HG03108 (cell line): ENCODE results near the gene CASK.

Experiments
- ATAC-seq: cut with Tn5 transposase; IDR thresholded peaks from one replicate; pipeline ENCODE4 v1.9.1; 2021; ENCODE audit warnings: moderate library complexity; ENCODE audit not compliant: unreplicated experiment

Gene CASK, protein sequence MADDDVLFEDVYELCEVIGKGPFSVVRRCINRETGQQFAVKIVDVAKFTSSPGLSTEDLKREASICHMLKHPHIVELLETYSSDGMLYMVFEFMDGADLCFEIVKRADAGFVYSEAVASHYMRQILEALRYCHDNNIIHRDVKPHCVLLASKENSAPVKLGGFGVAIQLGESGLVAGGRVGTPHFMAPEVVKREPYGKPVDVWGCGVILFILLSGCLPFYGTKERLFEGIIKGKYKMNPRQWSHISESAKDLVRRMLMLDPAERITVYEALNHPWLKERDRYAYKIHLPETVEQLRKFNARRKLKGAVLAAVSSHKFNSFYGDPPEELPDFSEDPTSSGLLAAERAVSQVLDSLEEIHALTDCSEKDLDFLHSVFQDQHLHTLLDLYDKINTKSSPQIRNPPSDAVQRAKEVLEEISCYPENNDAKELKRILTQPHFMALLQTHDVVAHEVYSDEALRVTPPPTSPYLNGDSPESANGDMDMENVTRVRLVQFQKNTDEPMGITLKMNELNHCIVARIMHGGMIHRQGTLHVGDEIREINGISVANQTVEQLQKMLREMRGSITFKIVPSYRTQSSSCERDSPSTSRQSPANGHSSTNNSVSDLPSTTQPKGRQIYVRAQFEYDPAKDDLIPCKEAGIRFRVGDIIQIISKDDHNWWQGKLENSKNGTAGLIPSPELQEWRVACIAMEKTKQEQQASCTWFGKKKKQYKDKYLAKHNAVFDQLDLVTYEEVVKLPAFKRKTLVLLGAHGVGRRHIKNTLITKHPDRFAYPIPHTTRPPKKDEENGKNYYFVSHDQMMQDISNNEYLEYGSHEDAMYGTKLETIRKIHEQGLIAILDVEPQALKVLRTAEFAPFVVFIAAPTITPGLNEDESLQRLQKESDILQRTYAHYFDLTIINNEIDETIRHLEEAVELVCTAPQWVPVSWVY

DNA sequence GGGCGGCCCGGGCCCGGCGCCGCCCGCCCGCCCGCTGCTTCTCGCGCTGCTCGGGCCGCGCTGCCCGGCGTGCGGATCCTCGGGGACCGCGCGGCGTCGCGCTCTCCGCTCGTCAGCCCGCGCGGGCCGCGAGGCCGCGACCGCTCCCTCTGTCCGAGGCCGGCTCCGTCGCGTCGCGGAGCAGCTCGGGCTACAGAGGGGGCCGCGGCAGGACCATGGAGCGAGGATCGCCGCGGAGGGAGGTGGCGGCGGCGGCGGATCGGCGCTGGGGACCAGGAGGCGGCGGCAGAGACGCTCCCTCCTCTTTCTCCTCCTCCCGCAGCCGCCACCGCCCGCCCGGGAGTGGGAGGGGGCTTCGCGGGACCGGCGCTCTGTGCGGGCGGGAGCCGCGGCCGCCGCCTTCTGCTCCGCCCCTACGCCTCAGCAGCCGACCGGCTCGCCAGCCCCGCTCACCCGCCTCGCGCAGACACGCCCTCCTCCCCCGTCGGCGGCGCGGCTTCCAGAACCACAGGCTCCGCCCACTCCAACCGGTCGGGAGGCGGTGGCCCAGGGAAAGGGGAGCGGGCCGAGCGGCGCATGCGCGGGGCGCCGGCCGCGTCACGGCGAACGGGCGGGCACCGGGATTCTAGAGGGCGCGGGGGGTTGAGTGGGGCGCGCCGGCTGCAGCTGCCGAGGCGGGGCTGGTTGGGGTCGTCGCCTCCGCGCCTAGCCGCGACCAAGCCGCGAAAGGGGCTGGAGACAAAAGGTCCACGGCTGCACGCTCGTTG, at the start of gene CASK:
TSS of gene CASK (minus strand) at position 344 of the 767 bp plus-strand sequence. CDS start 566 bp downstream, outside the sequence.
- ATAC-seq: peak; percentile 79

DNA sequence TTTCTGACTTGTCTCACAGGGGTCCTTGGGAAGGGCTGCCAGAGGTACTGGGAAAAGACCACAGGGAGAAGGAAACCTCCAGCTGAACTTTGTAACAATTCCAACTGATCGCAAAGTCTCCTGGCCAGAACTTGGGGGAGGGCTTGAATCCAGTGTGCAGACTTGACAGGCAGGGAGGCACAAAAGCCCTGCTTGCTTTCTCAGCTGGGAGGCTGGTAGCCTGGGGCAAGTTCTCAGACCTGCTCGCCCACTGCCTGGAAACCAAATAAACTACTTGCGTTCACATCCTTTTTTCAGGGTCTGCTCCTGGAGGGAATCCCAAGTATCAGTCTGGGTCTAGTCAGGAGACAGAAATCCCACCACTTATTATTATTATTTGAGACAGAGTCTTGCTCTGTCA, 48.0 kb upstream of the CASK start:
- no peak for ATAC-seq

DNA sequence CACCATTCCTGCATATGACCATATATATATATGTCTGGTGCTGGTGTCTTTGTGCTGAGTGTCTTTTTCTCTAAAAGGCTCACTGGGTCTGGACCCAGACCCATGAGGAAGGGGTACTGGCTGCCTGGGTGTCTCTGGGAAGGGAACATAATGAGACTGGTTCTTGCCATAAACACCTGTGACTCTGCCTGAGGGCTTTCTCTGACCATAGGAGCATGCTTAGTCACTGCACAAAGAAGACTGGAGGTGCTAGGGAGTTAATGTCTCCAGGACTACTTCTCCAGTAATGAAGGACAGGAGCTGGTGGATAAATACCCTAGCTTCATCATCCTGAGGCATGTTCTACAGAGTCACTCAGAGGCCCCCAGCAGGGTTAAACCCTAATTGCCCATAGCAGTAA, 47.1 kb upstream of the CASK start:
- ATAC-seq: no peak

DNA sequence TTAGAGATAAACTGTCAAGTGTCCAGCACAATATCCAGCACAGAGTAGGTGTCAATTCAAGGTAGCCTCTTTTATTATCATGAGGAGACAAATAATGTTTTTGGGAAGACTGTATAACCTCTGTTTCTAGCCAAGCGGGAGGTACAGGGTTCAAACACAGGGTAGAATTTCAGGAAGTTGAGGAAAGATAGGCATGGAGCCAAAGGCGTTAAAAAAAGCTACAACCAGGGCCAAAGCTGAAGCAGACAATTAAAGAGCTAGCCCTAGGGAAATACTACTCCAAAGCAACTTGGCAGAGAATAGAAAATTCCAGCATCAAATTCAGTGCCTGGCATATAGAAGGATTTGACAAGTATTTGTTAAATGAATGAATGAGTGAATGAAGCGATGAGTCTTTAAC, 40.0 kb upstream of the CASK start:
- no peak for ATAC-seq

DNA sequence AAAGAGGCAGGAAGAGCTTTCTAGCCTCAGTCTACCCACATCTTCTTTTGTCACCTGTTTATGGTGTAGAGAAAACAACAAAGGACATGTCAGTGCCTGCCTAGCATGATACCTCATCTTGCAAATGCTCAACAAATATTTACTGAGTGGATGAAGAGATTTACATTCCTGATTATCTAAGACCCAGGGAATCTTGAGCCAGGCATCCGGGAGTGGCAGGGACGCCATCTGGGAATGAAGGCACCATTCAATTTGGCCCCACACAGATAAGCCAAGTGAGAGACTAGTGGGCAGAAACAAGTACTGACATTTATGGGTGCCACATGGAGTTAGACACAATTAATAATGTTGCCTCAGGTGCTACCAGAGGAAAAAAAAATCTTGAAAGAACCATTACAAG, 36.8 kb upstream of the CASK start:
- no peak for ATAC-seq

DNA sequence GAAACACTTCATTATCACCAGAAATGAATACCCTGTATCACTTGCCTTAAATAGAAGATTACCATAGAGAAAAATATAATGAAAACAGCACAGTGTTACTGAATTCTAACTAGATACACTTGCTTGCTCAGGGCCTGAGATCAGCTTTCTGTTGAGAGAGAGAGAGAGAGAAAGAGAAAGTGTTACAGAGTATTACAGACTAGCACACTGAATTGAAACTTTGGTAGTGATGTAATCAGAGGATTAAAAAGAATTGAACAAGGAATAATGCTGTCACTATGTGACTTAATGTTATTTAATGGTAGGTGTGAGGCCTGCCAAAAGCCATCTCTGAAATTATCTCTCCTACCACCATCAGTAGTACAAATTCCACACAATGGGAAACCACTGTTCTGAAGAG, 35.5 kb upstream of the CASK start:
- no peak for ATAC-seq

DNA sequence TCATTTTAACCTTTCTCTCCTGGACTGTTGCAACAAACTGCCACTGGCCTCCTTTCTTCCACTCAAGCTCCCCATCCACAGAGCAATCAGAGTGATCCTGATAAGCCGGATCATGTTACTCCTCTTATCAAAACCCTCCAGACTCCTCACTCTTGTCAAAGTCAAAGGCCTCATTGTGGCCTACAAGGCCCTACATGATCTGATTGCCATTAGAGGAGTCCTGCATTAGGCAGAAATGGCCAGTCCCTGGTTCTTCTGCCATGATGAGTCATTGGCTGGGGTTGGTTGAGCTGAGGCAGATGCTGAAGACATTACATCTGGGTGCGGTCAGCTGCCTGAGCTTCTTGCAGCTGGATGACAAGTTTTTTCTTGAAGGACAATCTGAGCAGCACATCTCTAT, 32.7 kb upstream of the CASK start:
- ATAC-seq: no peak

DNA sequence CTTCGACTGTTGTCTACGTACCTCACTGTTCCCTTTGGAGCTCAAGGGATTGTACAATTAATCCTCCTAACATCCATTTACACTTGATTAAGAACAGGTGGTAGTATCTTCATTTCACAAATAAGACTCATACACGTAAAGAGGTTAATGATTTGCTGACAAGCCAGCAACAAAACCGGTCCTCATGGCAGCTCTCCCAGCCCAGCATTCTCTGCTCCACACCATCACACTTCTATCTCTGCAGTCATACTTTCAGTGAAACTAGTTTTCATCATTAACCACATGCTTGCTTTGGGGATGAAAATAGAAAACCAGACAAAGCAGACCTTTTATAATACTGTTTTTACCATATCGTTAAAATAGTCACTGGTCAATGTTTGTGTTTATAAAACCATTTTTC, 28.7 kb upstream of the CASK start:
- no peak for ATAC-seq

DNA sequence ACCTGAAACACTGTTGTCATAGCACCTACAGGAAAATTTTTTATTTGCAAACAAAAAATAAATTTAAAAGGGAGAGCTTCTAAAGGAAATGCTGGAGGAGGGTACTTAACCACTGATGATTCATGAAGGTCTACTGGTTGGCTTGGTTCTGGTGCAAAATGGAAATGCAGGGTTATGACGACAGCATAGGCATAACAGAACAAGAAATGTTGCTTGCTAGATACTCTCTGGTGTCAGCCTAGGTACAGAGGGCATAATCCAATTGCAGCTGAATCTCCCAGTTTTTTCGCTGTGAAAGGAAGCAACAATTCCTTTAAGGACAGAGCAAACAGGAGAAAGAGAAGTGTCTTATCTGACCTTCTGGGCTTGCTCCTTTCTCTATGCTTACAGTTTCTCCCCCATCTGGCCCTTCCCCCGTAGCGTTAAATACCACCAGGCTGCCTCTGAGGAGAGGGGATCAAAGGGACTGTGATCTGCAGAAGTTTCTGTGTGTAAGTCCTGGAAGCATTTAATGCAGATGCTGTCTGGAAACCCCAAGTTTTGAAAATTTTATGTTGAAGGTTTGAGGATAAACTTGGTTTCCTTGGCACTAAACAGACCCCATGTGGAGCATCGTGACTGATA, 23.7 kb upstream of the CASK start:
- no peak for ATAC-seq

DNA sequence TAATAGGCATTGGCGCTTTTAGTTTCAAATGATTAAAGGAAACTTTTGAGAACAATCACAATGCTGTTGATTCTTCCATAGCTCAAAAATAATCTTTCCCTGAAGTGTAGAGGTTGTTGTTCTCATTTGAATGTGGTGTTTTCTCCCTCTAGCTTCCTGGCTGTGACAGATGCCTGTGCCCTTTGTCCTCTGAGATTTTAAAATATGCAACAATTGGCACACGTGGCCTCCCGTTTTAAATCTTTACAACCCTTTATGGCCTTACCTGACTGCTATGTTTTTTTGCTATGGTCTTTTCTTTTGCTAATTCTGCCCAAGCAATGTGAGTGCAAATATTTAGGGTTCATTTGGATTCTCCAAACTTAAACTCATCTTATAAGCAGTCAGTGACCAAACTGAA, 22.9 kb upstream of the CASK start:
- no peak for ATAC-seq

DNA sequence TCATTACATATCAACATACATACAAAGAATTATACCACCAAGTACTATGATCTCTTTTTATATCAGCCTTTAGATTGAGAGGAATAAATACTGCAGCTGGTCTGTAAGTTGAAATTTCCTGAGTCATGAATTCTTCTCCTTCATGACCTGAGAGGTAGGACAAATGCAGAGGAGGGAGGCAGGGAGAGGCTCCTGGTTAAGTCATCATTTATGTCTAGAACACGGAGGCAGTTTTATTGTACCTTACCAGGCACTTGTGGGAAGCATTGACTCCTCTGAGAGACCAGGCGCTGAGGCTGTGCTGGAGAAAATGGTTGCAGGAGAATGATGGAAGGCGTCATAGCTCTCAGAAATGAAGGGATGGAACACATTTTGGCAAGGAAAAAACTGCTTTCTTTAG, 12.5 kb upstream of the CASK start:
- ATAC-seq: no peak

DNA sequence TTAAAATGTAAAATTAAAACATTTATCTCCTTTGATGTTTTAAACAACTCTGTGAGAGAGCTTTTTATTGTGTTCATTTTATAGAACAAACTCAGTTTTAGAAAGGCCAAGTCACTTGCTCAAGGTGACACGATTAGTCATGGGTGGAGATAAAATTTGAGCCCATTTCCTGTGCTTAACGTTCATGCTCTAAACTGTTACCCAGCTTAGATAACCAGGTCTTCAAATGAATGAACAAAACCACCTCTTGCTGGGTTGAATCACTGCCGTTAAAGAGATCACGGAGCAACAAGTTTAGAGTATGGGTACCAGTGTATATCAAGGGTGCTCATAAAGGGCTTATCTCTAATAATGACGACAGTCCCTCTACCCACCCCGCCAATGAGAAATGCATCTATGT, 10.2 kb upstream of the CASK start:
- no peak for ATAC-seq

DNA sequence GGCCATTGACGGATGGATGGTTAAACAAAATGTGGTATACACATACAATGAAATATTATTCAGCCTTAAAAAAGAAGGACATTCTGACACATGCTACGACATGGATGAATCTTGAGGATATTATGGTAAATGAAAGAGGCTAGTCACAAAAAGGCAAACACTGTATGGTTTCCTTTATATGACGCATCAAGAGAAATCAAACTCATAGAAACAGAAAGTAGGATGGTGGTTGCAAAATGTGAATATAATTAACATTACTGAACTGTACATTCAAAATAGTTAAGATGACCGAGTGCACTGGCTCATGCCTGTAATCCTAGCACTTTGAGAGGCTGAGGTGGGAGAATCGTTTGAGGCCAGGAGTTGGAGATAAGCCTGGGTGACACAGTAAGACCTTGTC, 9.5 kb upstream of the CASK start:
- no peak for ATAC-seq

DNA sequence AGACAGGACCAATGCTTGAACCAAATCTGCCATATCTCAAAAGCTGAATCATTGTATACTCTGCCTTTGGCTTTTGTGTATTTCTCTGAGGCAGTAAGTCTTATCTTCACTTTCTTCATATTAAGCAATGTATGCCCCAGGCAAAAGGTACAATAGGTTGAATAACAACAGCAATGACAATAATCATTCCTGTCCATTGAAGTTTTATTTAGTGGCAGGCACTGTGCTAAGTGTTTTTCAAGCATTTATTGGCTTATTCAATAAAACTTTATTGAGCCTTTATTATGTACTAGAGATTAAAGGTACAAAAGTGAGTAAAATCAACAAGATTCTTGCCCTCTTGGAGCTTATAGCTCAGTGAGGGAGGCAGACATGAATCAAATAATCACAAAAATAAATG, 8.2 kb upstream of the CASK start:
- ATAC-seq: no peak

DNA sequence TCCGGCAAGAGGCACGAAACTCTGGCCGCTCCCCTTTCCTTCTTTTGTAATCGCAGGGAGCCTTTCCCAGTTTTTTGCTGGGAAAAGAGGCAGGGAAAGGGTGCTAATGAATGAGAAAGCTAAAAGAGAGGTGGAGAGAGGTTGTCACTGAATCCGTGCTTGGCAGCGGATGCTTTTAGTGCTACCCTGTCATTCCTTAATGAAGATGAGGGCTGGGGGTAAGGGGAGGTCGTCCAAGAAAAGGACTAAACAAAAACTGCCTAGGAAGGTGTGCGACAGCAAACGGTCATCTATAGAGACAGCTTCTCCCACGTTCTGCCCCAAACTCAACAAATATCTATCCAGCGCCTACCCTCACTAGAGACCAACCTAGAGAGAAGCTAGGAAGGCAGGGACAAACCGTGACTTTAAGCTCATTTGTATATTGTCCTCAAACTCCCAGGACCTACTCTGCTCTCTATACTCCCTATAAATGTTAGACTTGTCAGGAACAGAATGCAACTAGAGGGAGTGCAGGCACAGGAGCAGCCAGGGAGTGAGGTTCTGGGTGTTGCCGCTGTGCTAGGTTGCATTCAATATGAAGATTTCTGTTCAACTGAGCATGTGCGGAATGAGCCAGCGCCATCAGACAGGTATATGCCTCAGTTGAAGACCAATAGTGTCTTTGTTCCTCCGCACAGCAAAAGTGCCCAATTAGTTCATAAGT, 777 bp upstream of the CASK start:
- ATAC-seq: no peak

DNA sequence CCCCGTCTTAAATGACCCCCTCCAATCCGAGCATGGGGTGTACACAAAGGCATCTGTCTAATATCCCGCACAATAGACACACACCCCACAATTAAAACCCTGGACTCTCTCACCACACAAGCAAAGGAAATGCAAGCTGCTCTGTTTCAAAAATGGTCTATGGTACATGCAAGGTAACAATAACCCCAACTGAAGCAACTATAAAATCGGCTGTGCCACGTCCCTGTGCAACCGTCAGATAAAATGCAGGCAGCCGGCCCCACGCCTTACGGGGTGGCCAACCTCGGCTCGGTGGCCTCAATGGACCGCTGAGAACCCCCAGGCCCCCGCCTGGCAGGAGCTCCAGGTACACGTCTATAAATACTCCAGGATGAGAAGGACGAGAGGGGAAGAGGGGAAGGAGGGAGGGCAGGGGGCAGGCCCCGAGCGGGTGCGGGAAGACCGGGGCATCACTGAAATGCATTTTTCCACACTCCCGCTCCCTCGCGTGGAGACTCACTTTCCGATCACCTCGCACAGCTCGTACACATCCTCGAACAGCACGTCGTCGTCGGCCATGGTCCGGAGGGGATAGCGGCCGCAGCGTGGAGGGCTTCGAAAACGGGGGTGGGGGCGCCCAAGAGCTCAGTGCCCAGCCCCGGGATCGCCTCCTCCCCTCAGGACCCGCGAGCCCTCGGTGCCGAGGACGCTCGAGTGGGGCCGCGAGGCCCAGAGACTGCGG, 763 bp downstream of the CASK start:
- peak; percentile 19 for ATAC-seq

DNA sequence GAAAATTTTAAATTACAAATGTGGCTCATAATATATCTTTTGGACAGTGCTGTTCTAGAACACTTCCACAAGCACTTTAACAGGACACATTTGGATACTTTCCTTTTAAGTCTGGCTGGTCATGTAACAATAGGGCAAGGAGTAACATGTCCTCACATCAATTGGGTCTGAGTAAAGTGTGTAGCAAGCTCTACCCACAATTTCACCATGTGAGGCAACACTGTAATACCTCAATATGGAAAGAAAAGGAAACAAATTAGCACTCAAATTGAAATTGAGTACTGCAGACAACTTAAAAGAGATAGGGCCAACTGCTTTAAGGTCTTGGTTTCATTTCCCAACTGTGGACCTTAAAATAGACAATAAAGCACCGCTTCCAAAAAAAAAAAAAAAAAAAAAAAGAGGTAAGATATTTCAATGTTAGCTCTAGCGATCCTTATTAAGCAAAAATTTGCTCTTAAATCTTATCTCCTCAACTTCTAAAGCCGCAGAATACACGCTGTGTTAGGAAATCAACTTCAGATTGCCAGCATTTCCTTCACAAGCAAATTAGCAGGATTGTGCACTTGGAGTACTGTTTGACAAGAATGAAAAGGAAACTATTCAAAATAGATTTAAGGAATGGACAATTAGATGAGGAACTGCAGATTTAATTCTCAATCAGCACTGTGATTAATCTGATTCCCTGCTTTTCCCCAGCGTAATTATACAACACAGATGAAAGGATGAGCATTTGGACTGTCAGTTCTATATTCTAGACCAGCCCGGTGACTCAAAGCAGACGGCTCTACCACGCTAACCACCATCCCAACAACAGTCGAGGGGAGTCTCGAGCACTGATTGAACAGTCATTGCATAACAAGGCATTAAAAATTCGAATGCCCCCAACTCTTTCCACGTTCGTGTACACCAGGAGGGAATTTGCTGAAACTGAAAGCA, 1.6 kb downstream of the CASK start:
- ATAC-seq: no peak

DNA sequence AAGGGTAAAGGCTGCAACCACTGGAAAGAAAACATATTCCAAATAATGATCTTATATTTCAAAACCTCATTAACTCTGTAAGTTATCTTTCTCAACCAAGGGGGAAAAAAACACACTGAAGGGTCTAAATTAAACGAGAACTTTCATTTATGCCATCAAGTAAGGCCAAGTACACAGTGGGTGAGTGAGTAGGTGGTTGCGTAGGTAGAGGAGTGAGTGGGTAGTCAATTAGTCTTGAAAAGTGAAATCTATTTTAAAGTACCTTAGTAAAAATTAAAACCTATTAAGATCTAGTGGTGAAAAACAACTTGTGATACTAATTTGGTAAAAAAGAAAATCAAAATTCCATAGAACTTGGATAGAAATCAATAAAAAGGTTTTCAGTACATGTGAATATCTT, 3.5 kb downstream of the CASK start:
- ATAC-seq: no peak

DNA sequence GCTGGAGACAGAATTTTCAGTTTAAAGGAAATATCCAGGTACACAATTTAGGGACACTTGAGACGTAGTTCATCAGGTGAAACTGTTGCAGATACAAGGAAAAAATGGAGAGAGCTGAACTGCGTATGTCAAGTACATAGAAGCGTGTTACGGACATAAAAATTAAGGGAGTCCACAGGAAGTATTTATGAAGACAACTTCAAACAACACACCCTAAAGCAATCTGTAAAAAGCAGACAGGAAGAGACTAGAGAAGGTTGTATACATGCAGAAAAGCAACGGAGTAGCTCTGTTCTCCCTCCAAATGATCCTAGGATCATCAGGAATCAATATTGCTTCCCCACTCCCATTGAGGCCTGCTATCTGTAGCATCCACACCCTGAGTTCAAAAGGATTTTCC, 5.8 kb downstream of the CASK start:
- no peak for ATAC-seq
